ENCODE measurements around the gene ULK4. TPM values are rescaled to one million over a fixed set of nuclear protein-coding genes. Genes with fewer than 3 reads are reported as not detected.
"Not testable (repeated sequence)": the region's sequence is repeated elsewhere in the genome, so short reads cannot be mapped to it uniquely, and the experiment has no call there.

Gene ULK4
- total RNA-seq, 1 donor from 2014 or later: 9.1 TPM

DNA sequence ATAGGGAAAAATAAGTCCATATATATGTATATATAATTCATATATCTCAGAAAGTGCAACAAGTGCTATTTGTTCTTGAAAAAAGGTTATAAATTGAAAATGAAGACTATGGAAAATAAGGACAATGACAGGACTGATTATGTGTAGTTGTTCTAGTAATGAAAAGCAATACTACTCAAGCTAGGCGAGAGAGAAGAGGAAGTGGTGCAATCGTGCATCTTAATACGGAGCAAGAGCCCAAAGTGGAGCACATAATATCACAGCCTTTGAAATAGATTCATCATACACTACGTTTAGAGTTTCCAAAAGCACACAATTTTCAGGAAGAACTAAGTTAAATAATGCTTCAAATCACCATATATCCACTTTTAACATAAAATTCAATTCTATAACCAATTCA, 87.9 kb downstream of the ULK4 start:
- Mint-ChIP-seq H3K27me3 (ENCODE audit: unreplicated experiment) (no peaks in the 10 kb centered on the region), H3K4me3 (ENCODE audit: unreplicated experiment) (no peak overlapping the region), H3K4me1 (ENCODE audit: unreplicated experiment) (peaks cover 5% of the 10 kb centered on the region), H3K9me3 (ENCODE audit: unreplicated experiment) (peaks cover 16% of the 10 kb centered on the region), H3K27ac (ENCODE audit: unreplicated experiment) (no peak overlapping the region), H3K36me3 (ENCODE audit: unreplicated experiment) (peaks cover 14% of the 10 kb centered on the region)
- no peak for DNase-seq (ENCODE audit: extremely low spot score, unreplicated experiment)
- TF ChIP-seq, protein P1, sequence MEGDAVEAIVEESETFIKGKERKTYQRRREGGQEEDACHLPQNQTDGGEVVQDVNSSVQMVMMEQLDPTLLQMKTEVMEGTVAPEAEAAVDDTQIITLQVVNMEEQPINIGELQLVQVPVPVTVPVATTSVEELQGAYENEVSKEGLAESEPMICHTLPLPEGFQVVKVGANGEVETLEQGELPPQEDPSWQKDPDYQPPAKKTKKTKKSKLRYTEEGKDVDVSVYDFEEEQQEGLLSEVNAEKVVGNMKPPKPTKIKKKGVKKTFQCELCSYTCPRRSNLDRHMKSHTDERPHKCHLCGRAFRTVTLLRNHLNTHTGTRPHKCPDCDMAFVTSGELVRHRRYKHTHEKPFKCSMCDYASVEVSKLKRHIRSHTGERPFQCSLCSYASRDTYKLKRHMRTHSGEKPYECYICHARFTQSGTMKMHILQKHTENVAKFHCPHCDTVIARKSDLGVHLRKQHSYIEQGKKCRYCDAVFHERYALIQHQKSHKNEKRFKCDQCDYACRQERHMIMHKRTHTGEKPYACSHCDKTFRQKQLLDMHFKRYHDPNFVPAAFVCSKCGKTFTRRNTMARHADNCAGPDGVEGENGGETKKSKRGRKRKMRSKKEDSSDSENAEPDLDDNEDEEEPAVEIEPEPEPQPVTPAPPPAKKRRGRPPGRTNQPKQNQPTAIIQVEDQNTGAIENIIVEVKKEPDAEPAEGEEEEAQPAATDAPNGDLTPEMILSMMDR (IDR thresholded peaks at IDR 0.05): no peak

DNA sequence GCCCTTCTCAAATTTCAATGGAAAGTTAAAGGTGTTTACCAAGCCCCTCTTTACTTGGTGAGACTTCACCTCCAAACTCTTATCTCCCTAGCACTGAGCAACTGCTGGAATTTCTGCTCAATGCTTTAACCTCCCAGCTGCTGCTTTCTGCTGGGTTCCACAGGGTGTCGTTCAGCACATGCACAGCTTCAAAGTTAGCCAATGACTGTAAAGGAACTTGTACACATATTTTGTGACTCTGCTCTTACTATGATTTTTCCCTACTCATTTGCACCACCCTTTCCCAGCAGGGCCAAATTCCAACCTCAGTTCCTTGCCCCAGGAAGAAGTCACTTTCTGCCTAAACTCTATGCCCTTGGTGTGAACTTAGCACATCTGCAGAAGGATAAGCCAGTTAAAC, 89.7 kb downstream of the ULK4 start:
- Mint-ChIP-seq H3K36me3 (ENCODE audit: unreplicated experiment) (peaks cover 14% of the 10 kb centered on the region), H3K4me3 (ENCODE audit: unreplicated experiment) (no peak overlapping the region), H3K27ac (ENCODE audit: unreplicated experiment) (no peak overlapping the region), H3K27me3 (ENCODE audit: unreplicated experiment) (no peaks in the 10 kb centered on the region), H3K4me1 (ENCODE audit: unreplicated experiment) (peaks cover 5% of the 10 kb centered on the region), H3K9me3 (ENCODE audit: unreplicated experiment) (peaks cover 16% of the 10 kb centered on the region)
- no peak for DNase-seq (ENCODE audit: extremely low spot score, unreplicated experiment)
- TF ChIP-seq, protein P1 (IDR thresholded peaks at IDR 0.05): no peak

DNA sequence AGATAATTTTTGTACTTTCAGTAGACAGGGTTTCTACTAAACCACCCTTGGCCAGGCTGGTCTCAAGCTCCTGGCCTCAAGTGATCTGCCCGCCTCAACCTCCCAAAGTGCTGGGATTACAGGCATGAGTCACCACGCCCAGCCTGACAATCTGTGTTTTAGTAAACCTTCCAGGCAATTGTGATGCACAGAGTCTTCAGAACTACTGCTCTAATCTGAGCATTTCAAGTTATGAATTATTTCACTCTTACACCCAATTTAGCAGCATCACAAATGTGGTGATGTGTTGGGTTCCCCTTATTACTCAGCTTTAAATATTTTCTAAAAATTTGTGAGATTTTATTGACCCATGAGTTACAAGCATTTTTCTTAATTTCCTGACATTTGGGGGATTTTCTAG, 94.4 kb downstream of the ULK4 start:
- DNase-seq (ENCODE audit: extremely low spot score, unreplicated experiment): no peak
- Mint-ChIP-seq H3K9me3 (ENCODE audit: unreplicated experiment) (peaks cover 19% of the 10 kb centered on the region), H3K27ac (ENCODE audit: unreplicated experiment) (no peak overlapping the region), H3K36me3 (ENCODE audit: unreplicated experiment) (peaks cover 14% of the 10 kb centered on the region), H3K27me3 (ENCODE audit: unreplicated experiment) (no peaks in the 10 kb centered on the region), H3K4me1 (ENCODE audit: unreplicated experiment) (no peaks in the 10 kb centered on the region), H3K4me3 (ENCODE audit: unreplicated experiment) (no peak overlapping the region)
- TF ChIP-seq, protein P1 (IDR thresholded peaks at IDR 0.05): no peak

DNA sequence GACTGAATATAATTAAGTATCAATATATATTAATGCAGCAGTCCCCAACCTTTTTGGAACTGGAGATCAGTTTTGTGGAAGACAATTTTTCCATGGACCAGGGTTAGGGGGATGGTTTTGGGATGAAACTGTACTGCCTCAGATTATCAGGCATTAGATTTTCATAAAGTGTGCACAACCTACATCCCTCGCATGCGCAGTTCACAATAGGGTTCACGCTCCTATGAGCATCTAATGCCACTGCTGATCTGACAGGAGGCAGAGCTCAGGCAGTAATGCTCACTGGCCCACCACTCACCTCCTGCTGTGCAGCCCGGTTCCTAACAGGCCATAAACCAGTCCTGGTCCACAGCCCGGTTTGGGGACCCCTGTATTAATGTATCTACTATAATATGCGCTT, 95.6 kb downstream of the ULK4 start:
- Mint-ChIP-seq H3K4me1 (ENCODE audit: unreplicated experiment) (no peaks in the 10 kb centered on the region), H3K9me3 (ENCODE audit: unreplicated experiment) (peaks cover 21% of the 10 kb centered on the region), H3K27ac (ENCODE audit: unreplicated experiment) (no peak overlapping the region), H3K4me3 (ENCODE audit: unreplicated experiment) (no peak overlapping the region), H3K36me3 (ENCODE audit: unreplicated experiment) (peaks cover 14% of the 10 kb centered on the region), H3K27me3 (ENCODE audit: unreplicated experiment) (no peaks in the 10 kb centered on the region)
- TF ChIP-seq, protein P1 (IDR thresholded peaks at IDR 0.05): no peak
- no peak for DNase-seq (ENCODE audit: extremely low spot score, unreplicated experiment)

DNA sequence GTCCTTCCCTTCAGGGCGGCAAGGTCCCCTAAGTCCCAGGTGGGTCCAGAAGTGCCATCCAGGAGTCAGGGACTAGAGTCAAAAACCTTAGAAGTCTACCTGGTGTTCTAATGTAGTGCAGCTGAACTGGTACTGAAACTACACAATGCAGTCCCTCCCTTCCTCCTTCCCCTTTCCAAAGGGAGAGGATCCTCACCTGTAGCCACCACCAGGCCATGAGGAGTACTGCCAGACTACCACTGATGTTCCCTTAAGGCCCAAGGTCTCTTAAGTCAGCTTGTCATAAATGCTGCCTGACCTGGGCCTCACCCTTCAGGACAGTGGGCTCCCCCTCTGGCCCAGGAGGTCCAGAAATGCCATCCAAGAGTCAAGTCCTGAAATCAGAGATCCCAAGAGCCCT, 98.9 kb downstream of the ULK4 start:
- Mint-ChIP-seq H3K4me1 (ENCODE audit: unreplicated experiment) (no peaks in the 10 kb centered on the region), H3K27me3 (ENCODE audit: unreplicated experiment) (no peaks in the 10 kb centered on the region), H3K36me3 (ENCODE audit: unreplicated experiment) (peaks cover 5% of the 10 kb centered on the region), H3K27ac (ENCODE audit: unreplicated experiment) (no peak overlapping the region), H3K4me3 (ENCODE audit: unreplicated experiment) (no peak overlapping the region), H3K9me3 (ENCODE audit: unreplicated experiment) (peaks cover 20% of the 10 kb centered on the region)
- DNase-seq (ENCODE audit: extremely low spot score, unreplicated experiment): no peak
- TF ChIP-seq, protein P1 (IDR thresholded peaks at IDR 0.05): peak; percentile 17

DNA sequence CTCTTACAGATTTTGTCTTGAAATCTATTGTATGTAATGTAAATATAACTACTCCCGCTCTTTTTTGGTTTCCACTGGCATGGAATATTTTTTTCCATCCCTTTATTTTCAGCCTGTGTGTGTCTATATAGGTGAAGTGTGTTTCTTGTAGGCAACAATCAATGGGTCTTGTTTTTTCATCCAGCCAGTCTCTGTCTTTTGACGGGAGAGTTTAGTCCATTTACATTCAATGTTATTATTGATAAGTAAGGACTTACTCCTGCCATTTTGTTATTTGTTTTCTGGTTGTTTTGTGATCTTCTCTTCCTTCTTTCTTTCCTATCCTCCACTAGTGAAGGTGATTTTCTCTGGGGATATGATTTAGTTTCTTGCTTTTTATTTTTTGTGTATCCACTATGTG, 101.4 kb downstream of the ULK4 start:
- not testable (repeated sequence) for H3K27ac Mint-ChIP-seq (ENCODE audit: unreplicated experiment); H3K36me3 Mint-ChIP-seq (ENCODE audit: unreplicated experiment); H3K4me1 Mint-ChIP-seq (ENCODE audit: unreplicated experiment); H3K27me3 Mint-ChIP-seq (ENCODE audit: unreplicated experiment); H3K4me3 Mint-ChIP-seq (ENCODE audit: unreplicated experiment); DNase-seq (ENCODE audit: extremely low spot score, unreplicated experiment)
- H3K9me3 Mint-ChIP-seq (ENCODE audit: unreplicated experiment): peaks cover 16% of the 10 kb centered on the region

Measured in osteocyte (in vitro differentiated cells).